Neuronal stem cell (in vitro differentiated cells): Measurements from ENCODE around the gene PLEKHM3.
A peak's percentile ranks its signal among the peaks of the same experiment; 100 is the strongest.

Experiments
- DNase-seq: peaks from one replicate; pipeline ENCODE4 v3.0.0-alpha.2; 2013; ENCODE audit warnings: low spot score
- H2AFZ ChIP-seq: one replicate; pipeline ENCODE4 v1.6.1; 2013; ENCODE audit warnings: mild to moderate bottlenecking, low read length, inconsistent platforms
- H2AK5ac ChIP-seq: 2 replicates; pipeline ENCODE4 v1.6.1; 2013; ENCODE audit warnings: low read depth, mild to moderate bottlenecking, inconsistent platforms, low read length, moderate library complexity, mixed read lengths
- H2BK120ac ChIP-seq: 2 replicates; pipeline ENCODE4 v1.6.1; 2013; ENCODE audit warnings: low read depth, mild to moderate bottlenecking, inconsistent platforms, low read length, moderate library complexity, mixed read lengths
- H2BK12ac ChIP-seq: one replicate; pipeline ENCODE4 v1.6.1; 2013; ENCODE audit warnings: low read length, inconsistent platforms
- H2BK15ac ChIP-seq: 2 replicates; pipeline ENCODE4 v1.6.1; 2013; ENCODE audit warnings: mild to moderate bottlenecking, low read length, inconsistent platforms, mixed read lengths
- H2BK5ac ChIP-seq: one replicate; pipeline ENCODE4 v1.6.1; 2013; ENCODE audit warnings: inconsistent platforms, mild to moderate bottlenecking, low read length, moderate library complexity
- H3K14ac ChIP-seq: one replicate; pipeline ENCODE4 v1.6.1; 2013; ENCODE audit warnings: low read length, inconsistent platforms
- H3K18ac ChIP-seq: 2 replicates; pipeline ENCODE4 v1.6.1; 2013; ENCODE audit warnings: low read length, inconsistent platforms
- H3K23ac ChIP-seq: 2 replicates; pipeline ENCODE4 v1.6.1; 2013; ENCODE audit warnings: low read depth, mild to moderate bottlenecking, mixed read lengths, low read length, inconsistent platforms; ENCODE audit not compliant: poor library complexity
- H3K27ac ChIP-seq: replicated peaks from 3 replicates; pipeline ENCODE4 v1.5.1; 2013; ENCODE audit warnings: low read length, inconsistent platforms
- H3K27me3 ChIP-seq, 3 experiments: 2 replicates each; pipeline ENCODE4 v1.6.1; 2013; ENCODE audit warnings: low read length in 3 of 3, mild to moderate bottlenecking in 2 of 3, inconsistent platforms in 1 of 3, low read depth in 1 of 3, mixed read lengths in 1 of 3, moderate library complexity in 1 of 3; ENCODE audit not compliant: control insufficient read depth in 3 of 3, insufficient read depth in 3 of 3
- H3K36me3 ChIP-seq, 2 donors: replicated peaks in 1 of 2; 2 replicates each; pipeline ENCODE4 v1.6.1; 2013; ENCODE audit warnings: low read length in 2 of 2; ENCODE audit not compliant: control insufficient read depth in 2 of 2, insufficient read depth in 2 of 2
- H3K4ac ChIP-seq: 2 replicates; pipeline ENCODE4 v1.6.1; 2013; ENCODE audit warnings: inconsistent platforms, mild to moderate bottlenecking, low read length, moderate library complexity
- H3K4me1 ChIP-seq, 2 donors: 1 replicate in 1 of 2; 2 replicates in 1 of 2; pipeline ENCODE4 v1.6.1; 2013; ENCODE audit warnings: low read length in 2 of 2, low read depth in 1 of 2; ENCODE audit not compliant: control insufficient read depth in 2 of 2, insufficient read depth in 1 of 2
- H3K4me2 ChIP-seq: one replicate; pipeline ENCODE4 v1.6.1; 2013; ENCODE audit warnings: mild to moderate bottlenecking, low read length, inconsistent platforms; ENCODE audit not compliant: insufficient read depth, poor library complexity, severe bottlenecking
- H3K4me3 ChIP-seq, 2 donors: 2 replicates each; pipeline ENCODE4 v1.5.1; 2013; ENCODE audit warnings: low read length in 2 of 2, mild to moderate bottlenecking in 2 of 2, inconsistent platforms in 1 of 2, moderate library complexity in 1 of 2
- H3K79me1 ChIP-seq: one replicate; pipeline ENCODE4 v1.6.1; 2013; ENCODE audit warnings: low read depth, mild to moderate bottlenecking, inconsistent platforms, low read length, moderate library complexity
- H3K9ac ChIP-seq: one replicate; pipeline ENCODE4 v1.6.1; 2013; ENCODE audit warnings: mild to moderate bottlenecking, low read depth, low read length, inconsistent platforms; ENCODE audit not compliant: poor library complexity
- H3K9me3 ChIP-seq, 2 donors: replicated peaks in 1 of 2; 2 replicates each; pipeline versions ENCODE3 to v1.6.1; 2013; ENCODE audit warnings: low read length in 2 of 2, mild to moderate bottlenecking in 2 of 2, inconsistent platforms in 1 of 2, low read depth in 1 of 2, mixed read lengths in 1 of 2, moderate library complexity in 1 of 2; ENCODE audit not compliant: control insufficient read depth in 2 of 2, insufficient read depth in 1 of 2
- H4K8ac ChIP-seq: one replicate; pipeline ENCODE4 v1.6.1; 2013; ENCODE audit warnings: low read depth, mild to moderate bottlenecking, inconsistent platforms, low read length, moderate library complexity
- H4K91ac ChIP-seq: one replicate; pipeline ENCODE4 v1.6.1; 2013; ENCODE audit warnings: low read length, low read depth, mild to moderate bottlenecking, inconsistent platforms; ENCODE audit not compliant: poor library complexity
- WGBS, 2 donors: extraction: QIAGEN DNeasy Blood & Tissue Kit; methylation state at CpG; one replicate each; pipeline ENCODE4 v1.1.7; 2013; ENCODE audit warnings: missing lambda C conversion rate in 2 of 2, mixed read lengths in 1 of 2; ENCODE audit not compliant: insufficient read length in 2 of 2, insufficient replicate concordance in 1 of 2; ENCODE audit errors: extremely low coverage in 2 of 2; 5-methylcytosine and 5-hydroxymethylcytosine counted together

Gene PLEKHM3

GRCh38 chr2:207839575-207839974 lies 185.8 kb downstream of the PLEKHM3 start:
- Histone ChIP-seq H3K4me1 (peaks cover 8 to 12% of the 10 kb centered on the region in 2 donors), H3K18ac (peak overlapping the region; percentile 2), H4K91ac (no peak overlapping the region), H2AK5ac (no peak overlapping the region), H3K36me3 (no peaks in the 10 kb centered on the region), H2AFZ (no peak overlapping the region), H3K14ac (no peak overlapping the region), H3K4me3 (no peak overlapping the region), H2BK120ac (no peak overlapping the region), H3K4ac (no peak overlapping the region), H2BK5ac (no peak overlapping the region), H3K9me3 (no peaks in the 10 kb centered on the region), H4K8ac (no peak overlapping the region), H3K23ac (no peak overlapping the region), H3K4me2 (no peak overlapping the region), H3K9ac (no peak overlapping the region), H2BK15ac (no peak overlapping the region), H3K79me1 (no peaks in the 10 kb centered on the region), H3K27me3 (no peaks in the 10 kb centered on the region), H3K27ac (no peak overlapping the region), H2BK12ac (no peak overlapping the region)
- WGBS, 2 donors, result no CpG with 5 or more reads among the region's 3 CpGs
- DNase-seq, result no peak

DNA sequence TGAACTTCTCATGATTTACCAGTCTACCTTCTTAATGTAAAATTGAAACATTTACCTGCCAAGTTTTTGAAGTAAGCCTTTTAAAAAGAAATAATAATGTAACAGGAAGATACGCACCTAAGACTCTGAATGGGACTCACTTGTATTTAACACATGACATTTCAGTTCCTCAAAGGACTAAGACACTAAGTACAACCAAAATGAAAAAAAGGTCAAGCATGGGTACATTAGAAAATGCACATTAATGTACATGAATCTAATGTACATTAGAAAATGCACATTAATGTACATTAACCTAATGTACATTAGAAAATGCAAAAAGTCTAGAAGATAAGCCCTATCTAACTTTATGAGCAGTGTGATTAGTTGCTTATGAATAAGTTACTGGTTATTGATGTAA lies 186.3 kb downstream of the PLEKHM3 start:
- H3K27ac ChIP-seq, result no peak overlapping the region
- no peak overlapping the region for H3K4me2 ChIP-seq
- H4K8ac ChIP-seq, result no peak overlapping the region
- no peak overlapping the region for H3K14ac ChIP-seq
- H3K4me3 ChIP-seq, result no peak overlapping the region
- H2BK120ac ChIP-seq, result no peak overlapping the region
- WGBS, 2 donors, result no CpG with 5 or more reads among the region's 1 CpG
- H3K18ac ChIP-seq, result no peak overlapping the region
- H2BK12ac ChIP-seq, result no peak overlapping the region
- H3K27me3 ChIP-seq, result no peaks in the 10 kb centered on the region
- H3K36me3 ChIP-seq, result no peaks in the 10 kb centered on the region
- H3K79me1 ChIP-seq, result no peaks in the 10 kb centered on the region
- no peak overlapping the region for H3K23ac ChIP-seq
- no peaks in the 10 kb centered on the region for H3K9me3 ChIP-seq
- H2BK15ac ChIP-seq, result no peak overlapping the region
- no peak overlapping the region for H3K4ac ChIP-seq
- no peak overlapping the region for H2AK5ac ChIP-seq
- DNase-seq, result no peak
- H2BK5ac ChIP-seq, result no peak overlapping the region
- no peak overlapping the region for H3K9ac ChIP-seq
- H4K91ac ChIP-seq, result no peak overlapping the region
- H2AFZ ChIP-seq, result no peak overlapping the region
- peaks cover 8 to 12% of the 10 kb centered on the region in 2 donors for H3K4me1 ChIP-seq

GRCh38 chr2:207836521-207837133 lies 188.7 kb downstream of the PLEKHM3 start:
- H3K4me2 ChIP-seq, result peak overlapping the region; percentile 12
- H2BK120ac ChIP-seq, result no peak overlapping the region
- no peak overlapping the region for H3K4ac ChIP-seq
- H2AFZ ChIP-seq, result peak overlapping the region; percentile 79
- no peak overlapping the region for H3K9ac ChIP-seq
- no peak overlapping the region for H4K8ac ChIP-seq
- WGBS, 2 donors, result no CpG with 5 or more reads among the region's 7 CpGs
- H2BK5ac ChIP-seq, result no peak overlapping the region
- H2BK15ac ChIP-seq, result no peak overlapping the region
- peaks cover 12 to 13% of the 10 kb centered on the region in 2 donors for H3K4me1 ChIP-seq
- H3K4me3 ChIP-seq, result no peak overlapping the region
- H2BK12ac ChIP-seq, result no peak overlapping the region
- no peaks in the 10 kb centered on the region for H3K27me3 ChIP-seq
- no peak overlapping the region for H2AK5ac ChIP-seq
- peak; percentile 40 for DNase-seq
- H3K23ac ChIP-seq, result no peak overlapping the region
- H3K36me3 ChIP-seq, result no peaks in the 10 kb centered on the region
- no peaks in the 10 kb centered on the region for H3K9me3 ChIP-seq
- peak overlapping the region; percentile 40 for H3K18ac ChIP-seq
- H4K91ac ChIP-seq, result no peak overlapping the region
- no peaks in the 10 kb centered on the region for H3K79me1 ChIP-seq
- peak overlapping the region; percentile 89 for H3K27ac ChIP-seq
- no peak overlapping the region for H3K14ac ChIP-seq

DNA sequence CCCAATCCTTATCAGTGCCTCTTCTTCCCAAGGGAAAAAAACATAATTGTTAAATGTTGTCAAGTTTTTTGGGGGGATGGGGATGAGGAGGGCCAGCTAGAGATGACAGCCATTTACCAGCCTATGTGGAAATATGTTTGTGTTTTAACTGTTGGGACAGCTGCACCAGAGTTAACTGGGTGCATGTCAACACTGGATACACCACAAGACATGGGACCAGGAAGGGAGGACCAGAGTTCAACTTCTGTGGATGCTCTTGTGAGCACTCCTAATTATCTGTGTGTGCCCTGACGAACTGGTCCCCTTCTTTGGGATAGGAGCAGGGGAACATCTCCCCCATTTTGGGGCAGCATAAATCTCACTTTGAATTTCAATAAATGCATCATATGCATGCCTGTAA lies 189.5 kb downstream of the PLEKHM3 start:
- H3K9ac ChIP-seq, result no peak overlapping the region
- no peak overlapping the region for H3K23ac ChIP-seq
- no peak overlapping the region for H3K4me2 ChIP-seq
- H3K36me3 ChIP-seq, result no peaks in the 10 kb centered on the region
- H4K8ac ChIP-seq, result no peak overlapping the region
- peak overlapping the region; percentile 67 for H2BK12ac ChIP-seq
- H3K4ac ChIP-seq, result no peak overlapping the region
- H3K9me3 ChIP-seq, result no peaks in the 10 kb centered on the region
- H3K4me3 ChIP-seq, result no peak overlapping the region
- H3K27ac ChIP-seq, result peak overlapping the region; percentile 61
- no peak overlapping the region for H2AK5ac ChIP-seq
- no peak overlapping the region for H3K18ac ChIP-seq
- H3K4me1 ChIP-seq, result peaks cover 12 to 13% of the 10 kb centered on the region in 2 donors
- no peak overlapping the region for H4K91ac ChIP-seq
- no peaks in the 10 kb centered on the region for H3K79me1 ChIP-seq
- H2BK15ac ChIP-seq, result no peak overlapping the region
- no peak overlapping the region for H3K14ac ChIP-seq
- H2BK120ac ChIP-seq, result no peak overlapping the region
- no peak overlapping the region for H2AFZ ChIP-seq
- no peaks in the 10 kb centered on the region for H3K27me3 ChIP-seq
- no CpG with 5 or more reads among the region's 1 CpG for WGBS, 2 donors
- no peak overlapping the region for H2BK5ac ChIP-seq
- no peak for DNase-seq
